Measurements from ENCODE around the gene VGLL4.

DNA sequence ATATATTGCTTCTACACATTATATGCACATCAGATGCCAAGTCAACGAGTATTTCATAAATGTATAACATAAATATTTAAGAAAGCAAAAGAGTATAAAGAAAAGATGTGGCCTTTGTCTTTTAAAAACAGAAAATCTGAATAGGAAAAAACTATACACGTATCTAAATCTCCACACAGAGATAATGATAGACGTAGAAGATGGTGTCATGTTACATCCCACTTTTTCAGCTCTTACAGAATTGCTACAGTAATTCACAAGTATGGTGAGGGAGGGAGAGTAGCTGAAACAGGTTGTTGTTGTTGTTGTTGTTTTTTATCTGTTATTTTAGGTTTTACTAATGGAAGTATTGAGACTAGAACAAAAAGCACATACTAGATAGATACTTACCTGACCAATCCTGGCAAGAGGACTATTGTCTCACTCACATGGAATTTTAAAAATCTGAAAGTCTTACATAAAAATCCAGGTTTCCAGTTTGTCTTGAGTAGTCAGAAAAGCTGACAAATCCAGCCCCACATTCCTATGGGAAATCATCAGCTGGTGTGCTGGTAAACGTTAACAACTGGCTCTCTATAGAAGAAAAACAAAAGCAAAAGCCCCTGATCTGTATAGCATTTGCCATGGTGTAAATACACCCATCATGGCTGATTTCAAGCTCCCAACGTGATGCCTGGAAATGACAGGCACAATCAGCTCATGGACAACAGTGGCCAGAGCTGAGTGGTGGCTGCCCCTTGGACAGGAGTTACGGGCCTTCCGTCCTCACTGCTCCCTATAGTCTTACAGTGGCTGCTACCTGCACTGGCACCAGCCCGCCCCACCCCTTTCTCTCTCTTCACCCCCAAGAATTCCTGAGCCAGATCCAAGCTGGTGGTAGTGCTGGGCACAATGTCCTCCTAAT, 47.4 kb upstream of the VGLL4 start:
- TF ChIP-seq, protein P1, sequence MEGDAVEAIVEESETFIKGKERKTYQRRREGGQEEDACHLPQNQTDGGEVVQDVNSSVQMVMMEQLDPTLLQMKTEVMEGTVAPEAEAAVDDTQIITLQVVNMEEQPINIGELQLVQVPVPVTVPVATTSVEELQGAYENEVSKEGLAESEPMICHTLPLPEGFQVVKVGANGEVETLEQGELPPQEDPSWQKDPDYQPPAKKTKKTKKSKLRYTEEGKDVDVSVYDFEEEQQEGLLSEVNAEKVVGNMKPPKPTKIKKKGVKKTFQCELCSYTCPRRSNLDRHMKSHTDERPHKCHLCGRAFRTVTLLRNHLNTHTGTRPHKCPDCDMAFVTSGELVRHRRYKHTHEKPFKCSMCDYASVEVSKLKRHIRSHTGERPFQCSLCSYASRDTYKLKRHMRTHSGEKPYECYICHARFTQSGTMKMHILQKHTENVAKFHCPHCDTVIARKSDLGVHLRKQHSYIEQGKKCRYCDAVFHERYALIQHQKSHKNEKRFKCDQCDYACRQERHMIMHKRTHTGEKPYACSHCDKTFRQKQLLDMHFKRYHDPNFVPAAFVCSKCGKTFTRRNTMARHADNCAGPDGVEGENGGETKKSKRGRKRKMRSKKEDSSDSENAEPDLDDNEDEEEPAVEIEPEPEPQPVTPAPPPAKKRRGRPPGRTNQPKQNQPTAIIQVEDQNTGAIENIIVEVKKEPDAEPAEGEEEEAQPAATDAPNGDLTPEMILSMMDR (conservative IDR thresholded peaks at IDR 0.05 in 1 of 2, IDR thresholded peaks at IDR 0.05 in 1 of 2; ENCODE audit: extremely low read depth in 1 of 2, insufficient read depth in 1 of 2, low read depth in 1 of 2, low read length in 2 of 2): no peak
- no peak for TF ChIP-seq EZH2 (IDR thresholded peaks at IDR 0.05; ENCODE audit: borderline replicate concordance, low read length)

All from mammary epithelial cell (primary cell).